ENCODE measurements around the gene ELN.

DNA sequence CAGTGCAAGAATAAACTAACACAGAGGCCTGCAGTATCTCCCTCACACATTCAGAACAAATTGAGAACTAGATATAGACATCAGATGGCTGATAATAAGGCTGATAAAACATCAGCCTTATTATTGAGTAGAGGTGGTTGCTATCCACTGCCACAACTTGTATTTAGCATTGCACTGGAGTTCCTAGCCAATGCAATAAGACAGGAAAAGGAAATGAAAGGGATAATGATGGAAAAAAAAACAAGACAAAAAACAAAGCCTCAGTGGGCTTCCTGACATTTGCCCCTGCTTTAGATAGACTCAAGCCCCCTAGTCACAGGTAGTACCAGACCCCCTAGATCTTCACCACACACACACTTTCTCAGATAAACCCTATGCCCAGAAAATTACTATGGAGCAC, 33.2 kb upstream of the ELN start:
- TF ChIP-seq, protein P1, sequence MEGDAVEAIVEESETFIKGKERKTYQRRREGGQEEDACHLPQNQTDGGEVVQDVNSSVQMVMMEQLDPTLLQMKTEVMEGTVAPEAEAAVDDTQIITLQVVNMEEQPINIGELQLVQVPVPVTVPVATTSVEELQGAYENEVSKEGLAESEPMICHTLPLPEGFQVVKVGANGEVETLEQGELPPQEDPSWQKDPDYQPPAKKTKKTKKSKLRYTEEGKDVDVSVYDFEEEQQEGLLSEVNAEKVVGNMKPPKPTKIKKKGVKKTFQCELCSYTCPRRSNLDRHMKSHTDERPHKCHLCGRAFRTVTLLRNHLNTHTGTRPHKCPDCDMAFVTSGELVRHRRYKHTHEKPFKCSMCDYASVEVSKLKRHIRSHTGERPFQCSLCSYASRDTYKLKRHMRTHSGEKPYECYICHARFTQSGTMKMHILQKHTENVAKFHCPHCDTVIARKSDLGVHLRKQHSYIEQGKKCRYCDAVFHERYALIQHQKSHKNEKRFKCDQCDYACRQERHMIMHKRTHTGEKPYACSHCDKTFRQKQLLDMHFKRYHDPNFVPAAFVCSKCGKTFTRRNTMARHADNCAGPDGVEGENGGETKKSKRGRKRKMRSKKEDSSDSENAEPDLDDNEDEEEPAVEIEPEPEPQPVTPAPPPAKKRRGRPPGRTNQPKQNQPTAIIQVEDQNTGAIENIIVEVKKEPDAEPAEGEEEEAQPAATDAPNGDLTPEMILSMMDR (IDR thresholded peaks at IDR 0.05) = no peak
- TF ChIP-seq POLR2A (IDR thresholded peaks at IDR 0.05) = no peak
